DMS 273 (cell line): ENCODE results near the gene HECW1.
"Not testable (repeated sequence)": the region's sequence is repeated elsewhere in the genome, so short reads cannot be mapped to it uniquely, and the experiment has no call there.

ENCODE experiments used
- DNase-seq: peaks from one replicate; lab custom pipeline; 2025; ENCODE audit not compliant: unreplicated experiment; lab: John Stamatoyannopoulos, UW

Gene HECW1

GRCh38 chr7:43302773-43303460 is 190.5 kb downstream of the HECW1 start:
- DNase-seq, result no peak

- DNase-seq, result no peak
Observed at GRCh38 chr7:43303740-43304241, 191.3 kb downstream of the HECW1 start.

- DNase-seq, result no peak
Observed at GRCh38 chr7:43306404-43306803, 194.0 kb downstream of the HECW1 start.

- no peak for DNase-seq
Observed at GRCh38 chr7:43307522-43307921, 195.1 kb downstream of the HECW1 start.

- no peak for DNase-seq
Observed at GRCh38 chr7:43308913-43309705, 196.7 kb downstream of the HECW1 start.

- DNase-seq, result no peak
Observed at GRCh38 chr7:43309706-43310022, 197.2 kb downstream of the HECW1 start.

GRCh38 chr7:43311052-43311451 is 198.6 kb downstream of the HECW1 start:
- no peak for DNase-seq

GRCh38 chr7:43311694-43312093 is 199.2 kb downstream of the HECW1 start:
- DNase-seq, result no peak

GRCh38 chr7:43313628-43314378 is 201.4 kb downstream of the HECW1 start:
- DNase-seq, result no peak

- DNase-seq, result no peak
Observed at GRCh38 chr7:43314379-43315158, 202.1 kb downstream of the HECW1 start.

GRCh38 chr7:43317075-43317474 is 204.6 kb downstream of the HECW1 start:
- no peak for DNase-seq

GRCh38 chr7:43318188-43318770 is 205.8 kb downstream of the HECW1 start:
- DNase-seq, result no peak

- no peak for DNase-seq
Observed at GRCh38 chr7:43325595-43325994, 213.1 kb downstream of the HECW1 start.

GRCh38 chr7:43328336-43328735 is 215.9 kb downstream of the HECW1 start:
- no peak for DNase-seq

- DNase-seq, result peak; percentile 21
Observed at GRCh38 chr7:43328785-43329380, 216.4 kb downstream of the HECW1 start.

GRCh38 chr7:43332193-43332796 is 219.8 kb downstream of the HECW1 start:
- DNase-seq, result no peak

- no peak for DNase-seq
Observed at GRCh38 chr7:43337191-43337590, 224.7 kb downstream of the HECW1 start.

- DNase-seq, result peak; percentile 60
Observed at GRCh38 chr7:43337811-43338210, 225.4 kb downstream of the HECW1 start.

- no peak for DNase-seq
Observed at GRCh38 chr7:43341132-43341531, 228.7 kb downstream of the HECW1 start.

- DNase-seq, result not testable (repeated sequence)
Observed at GRCh38 chr7:43343417-43343816, 231.0 kb downstream of the HECW1 start.
